NCI-H2227 (cell line): ENCODE measurements around the gene ZNF385C.
A peak's percentile ranks its signal among the peaks of the same experiment; 100 is the strongest.

Experiments used
- DNase-seq: peaks from one replicate; lab custom pipeline; 2025; ENCODE audit not compliant: unreplicated experiment; lab: John Stamatoyannopoulos, UW

Gene ZNF385C

DNA sequence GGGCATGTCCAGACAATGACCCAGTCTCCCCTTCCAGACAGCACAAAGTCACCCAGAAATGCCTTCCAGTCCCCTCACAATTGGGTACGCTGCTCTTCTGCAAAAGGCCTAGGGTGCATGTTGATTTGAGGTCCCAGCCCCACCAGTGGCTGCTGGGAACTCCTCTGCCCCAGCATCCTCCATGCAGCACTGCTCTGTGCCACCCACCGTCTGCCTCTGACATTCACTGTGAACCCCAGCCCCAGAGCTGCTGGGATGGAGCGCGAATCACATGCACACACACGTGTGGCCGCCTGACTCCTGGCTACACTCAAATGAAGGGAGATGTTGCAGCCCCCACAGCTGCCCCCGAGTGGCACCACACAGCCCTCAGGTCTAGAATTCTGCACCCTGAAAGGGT, 46.6 kb downstream of the ZNF385C start:
- DNase-seq, result no peak

DNA sequence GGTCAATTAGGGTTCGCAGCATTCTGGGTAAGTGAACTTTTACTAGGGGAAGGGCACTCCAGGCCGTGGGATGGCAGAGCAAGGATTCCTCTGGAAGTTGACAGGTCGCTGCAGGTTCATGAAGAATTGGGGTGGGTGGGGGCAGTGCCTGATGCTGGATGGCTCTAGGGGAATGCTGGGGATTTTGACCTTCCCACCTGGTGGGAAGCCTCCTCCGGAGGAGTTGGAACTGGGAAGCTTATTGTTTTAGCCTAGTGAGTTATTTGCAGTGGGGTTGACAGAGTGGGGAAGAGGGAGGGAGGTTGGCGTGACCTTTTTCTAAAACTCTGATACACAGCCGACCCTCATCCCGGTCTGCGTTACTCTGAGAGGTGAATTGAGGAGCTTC, 47.3 kb downstream of the ZNF385C start:
- no peak for DNase-seq

DNA sequence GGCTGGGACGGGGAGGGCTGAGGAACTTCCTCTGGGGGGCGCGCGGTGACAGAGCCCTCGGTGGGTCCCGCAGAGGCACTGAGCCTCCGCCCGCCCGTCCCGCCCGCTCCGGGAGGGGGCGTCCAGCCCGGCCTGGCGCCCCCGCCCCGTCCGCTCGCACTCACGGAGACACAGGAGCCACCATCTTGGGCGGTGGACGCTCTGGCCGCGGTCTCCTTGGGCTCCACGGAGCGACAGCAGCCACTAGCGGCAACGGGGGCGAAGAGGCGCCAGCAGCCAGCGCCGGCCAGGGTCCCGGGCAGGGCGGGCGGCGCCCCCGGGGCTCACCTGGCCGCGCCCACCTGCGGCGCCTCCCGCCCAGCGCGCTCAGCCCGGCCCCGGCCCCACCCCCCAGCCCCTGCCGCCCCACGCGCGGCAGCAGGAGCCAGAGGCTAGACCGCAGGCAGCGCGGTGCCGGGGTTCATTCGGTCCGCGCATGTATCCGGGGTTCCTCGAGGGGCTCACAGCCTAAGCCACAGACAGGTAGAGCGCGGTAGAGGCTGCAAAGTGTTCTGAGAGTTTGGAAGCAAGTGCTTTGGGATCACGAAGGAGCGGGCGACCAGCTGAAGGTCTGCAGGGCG, 47.8 kb downstream of the ZNF385C start, which contains the start of gene C17orf113:
Gene C17orf113 (minus strand): TSS at position 209 of the 620 bp plus-strand sequence. CDS start 7,225 bp downstream, outside the sequence.
- DNase-seq, result peak; percentile 79

DNA sequence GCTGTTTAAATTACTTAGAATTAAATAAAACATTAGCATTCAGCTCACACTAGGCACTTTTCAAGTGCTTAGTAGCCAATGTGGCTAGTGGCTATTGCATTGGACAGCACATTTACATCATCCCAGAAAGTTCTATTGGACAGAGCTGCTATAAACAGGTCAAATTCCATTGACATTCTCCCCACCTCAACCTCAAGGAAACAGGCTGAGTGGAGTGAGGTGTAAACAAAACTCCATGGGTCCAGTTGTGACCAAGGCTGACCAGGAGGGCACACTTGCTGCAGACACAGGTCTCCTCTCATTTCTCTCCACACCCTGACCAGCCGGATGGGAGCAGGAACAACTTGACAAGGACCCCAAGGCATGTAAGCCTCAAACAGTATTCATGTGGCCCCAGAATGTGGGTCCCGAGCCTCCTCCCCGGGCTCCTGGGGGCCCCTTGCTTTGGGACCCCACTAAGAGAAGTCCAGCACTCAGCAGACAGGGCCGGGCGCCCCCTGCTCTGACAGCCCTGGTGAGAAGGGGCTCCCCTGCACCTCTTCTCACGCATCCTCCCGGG, 48.4 kb downstream of the ZNF385C start:
- no peak for DNase-seq

DNA sequence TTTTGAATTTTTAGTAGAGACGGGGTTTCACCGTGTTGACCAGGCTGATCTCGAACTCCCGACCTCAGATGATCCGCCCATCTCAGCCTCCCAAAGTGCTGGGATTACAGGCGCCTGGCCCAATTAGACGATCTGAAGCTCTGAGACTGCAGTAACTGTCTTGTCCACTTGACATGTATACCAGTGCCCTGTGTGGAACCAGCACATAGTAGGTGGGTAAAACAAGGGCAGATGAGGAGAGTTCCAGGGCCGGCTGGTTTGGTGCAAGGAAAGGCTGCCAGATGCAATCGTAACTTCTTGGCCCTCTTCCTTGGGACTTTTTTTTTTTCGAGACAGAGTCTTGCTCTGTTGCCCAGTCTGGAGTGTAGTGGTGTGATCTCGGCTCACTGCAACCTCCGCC, 50.9 kb downstream of the ZNF385C start:
- DNase-seq, result no peak

DNA sequence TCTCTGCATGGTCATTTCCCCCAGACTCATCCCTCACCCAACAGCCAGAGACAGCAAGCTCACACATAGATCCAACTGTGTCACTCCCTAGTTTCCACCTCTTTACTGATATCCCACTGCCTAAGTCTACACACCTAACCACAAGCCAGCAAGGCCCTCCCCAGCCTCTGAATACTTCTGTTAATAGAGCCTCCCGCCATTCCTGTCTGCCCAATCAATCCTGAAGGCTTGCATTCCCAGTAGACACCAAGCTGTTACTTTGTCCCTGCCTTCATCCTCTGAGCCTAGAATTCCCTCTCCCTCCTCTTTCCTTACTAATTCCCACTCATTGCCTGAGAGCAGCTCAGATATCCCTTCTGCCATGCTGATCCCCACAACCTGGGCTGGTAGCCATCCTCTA, 52.6 kb downstream of the ZNF385C start:
- DNase-seq, result no peak

DNA sequence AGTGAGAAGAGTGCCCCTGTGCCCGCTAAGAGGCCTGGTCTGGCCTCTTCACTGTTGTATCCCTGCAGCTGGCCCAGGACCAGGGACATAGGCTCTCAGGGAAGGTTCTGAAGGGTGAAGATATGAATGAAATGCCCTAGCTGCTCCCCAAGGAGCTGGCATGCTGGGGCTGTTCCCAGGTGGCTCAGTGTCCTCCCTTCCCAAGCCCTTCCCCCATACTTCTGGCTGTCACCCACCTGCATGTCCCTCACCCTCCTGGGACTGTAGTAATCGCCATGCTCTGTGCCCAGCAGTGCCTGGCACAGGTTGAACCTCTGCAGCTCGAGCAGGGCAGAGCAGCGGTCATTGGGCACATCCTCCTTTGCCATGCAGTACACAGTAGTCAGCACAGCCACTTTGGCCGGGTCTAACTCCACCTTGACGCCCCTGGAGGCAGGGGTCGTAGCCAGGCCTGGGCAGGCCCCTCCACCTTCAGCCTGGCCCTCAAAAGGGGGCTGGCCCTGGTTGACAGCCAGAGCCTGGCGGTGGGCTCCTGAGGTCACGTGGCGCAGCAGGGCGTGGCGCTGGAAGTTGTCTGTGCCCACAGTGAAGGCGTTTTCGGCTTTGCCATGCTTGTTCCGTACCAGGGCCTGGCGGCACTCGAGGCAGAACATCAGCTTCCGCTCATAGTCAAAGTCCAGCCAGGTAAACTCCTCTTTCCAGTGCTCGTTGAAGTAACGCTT, 55.5 kb downstream of the ZNF385C start:
- DNase-seq, result no peak

DNA sequence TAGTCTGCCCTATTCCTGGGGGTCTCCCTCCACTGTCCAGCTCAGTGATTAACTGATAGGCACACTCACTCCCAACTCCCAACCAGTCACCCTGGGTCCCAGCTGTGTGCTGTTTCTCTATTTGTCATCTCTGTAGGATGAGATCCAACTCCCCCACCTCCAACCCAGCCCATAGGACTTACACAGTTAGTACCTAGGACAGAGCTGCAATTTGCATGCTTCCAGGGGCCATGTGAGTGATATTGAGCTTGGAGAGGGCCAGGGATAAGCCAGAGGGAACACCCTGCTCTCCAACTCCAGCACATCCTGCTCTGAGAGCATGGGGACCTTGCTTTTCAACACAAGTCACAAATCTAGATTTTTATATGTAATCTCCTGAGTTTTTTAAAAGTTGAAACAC, 56.7 kb downstream of the ZNF385C start:
- DNase-seq, result no peak

DNA sequence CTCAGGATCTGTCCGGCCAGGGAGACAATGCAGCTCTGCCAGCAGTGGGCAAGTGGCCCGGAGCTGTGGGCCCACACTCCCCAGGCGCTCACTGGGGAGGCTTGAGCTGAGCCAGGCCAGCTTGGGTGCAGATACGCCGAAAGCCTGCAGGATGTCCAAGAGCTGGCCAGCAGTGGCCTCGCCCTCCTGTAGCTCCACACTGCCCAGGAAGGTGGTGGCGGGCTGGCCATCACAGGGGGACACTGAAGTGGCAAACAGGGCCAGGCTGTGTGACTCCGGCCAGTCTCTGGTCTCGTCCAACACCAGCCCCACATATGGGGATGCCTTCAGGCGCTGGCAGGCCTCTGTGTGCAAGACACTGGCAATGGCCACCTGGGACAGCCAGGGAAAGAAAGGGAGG, 57.5 kb downstream of the ZNF385C start:
- no peak for DNase-seq

DNA sequence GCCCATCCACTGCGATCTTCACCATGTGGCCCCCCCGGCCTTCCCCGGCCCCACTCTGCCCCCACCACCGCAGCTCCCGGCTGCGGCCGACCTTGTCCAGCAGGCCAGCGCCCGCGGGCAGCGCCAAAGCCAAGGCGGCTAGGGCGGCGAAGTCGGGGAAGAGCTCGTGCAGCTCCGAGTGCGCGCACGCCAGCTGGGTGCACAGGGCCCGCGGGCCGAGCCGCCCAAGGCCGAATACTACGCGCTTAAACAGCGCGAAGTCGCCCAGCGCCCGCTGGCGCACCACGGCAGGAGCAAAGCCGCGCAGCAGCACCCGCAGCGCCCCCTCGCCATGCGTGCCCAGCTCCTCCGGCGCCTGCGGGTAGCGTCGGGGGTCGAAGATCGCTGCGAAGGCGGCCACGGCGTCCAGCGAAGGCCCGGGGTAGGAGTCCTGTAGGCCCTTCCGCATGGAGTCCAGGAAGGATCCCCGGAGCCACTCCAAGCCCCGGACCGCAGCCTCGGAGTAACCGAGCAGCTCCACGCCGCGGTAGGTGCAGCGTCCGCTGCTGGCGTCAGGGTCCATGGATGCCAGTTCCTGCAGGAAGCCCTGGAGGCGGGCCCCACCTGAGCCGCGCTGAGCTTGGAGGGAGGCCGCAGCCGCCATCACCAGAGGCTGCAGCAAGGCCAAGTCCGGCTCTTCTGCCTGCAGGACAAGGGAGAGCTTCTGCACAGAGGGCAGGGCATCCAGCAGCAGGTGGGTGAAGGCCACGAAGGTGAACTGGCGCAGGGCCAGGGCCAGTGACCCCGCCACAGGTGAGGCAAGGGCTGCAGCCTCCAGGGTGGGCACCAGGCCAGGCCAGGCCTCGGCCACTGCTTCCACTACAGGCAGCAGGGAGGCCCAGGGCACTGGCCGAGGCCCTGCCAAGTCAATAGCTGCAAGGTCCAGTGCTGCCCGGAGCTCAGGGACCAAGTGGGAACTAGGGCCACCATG, 58.2 kb downstream of the ZNF385C start:
- DNase-seq, result no peak

DNA sequence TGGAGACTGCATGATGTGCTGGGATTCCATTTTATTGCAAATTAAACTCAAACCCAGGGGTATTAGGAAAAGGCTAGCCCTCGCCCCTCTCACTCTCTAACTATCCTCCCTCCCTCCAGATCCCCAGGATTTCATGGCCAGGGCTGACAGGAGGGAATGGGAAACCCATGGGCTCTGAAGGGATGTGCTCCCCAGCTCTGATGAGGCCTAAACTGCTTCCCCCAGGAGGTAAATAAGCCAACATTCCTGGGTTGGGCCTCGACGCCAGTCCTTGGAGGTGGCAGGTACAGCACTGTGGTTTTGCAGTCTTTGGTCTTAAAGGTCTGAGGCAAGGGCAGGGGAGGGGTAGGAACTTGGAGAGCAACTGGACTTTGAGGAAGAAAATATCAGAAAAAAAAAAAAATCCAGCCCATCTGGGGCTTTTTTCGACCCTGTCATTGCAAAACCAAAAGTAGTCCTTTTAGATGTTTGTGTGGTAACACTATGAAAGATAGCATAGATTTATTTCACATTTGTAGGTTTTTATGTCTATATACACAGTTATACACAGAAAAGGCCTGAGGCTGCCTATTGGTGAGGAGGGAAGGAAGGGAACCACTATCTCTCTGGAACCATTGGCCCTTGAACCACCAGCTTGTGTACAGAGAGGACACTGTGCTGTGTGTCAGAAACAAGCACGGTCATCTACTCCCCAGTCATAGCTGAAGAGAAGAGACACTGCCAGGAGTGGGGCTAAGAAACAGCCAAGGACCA, 59.9 kb downstream of the ZNF385C start:
- no peak for DNase-seq

DNA sequence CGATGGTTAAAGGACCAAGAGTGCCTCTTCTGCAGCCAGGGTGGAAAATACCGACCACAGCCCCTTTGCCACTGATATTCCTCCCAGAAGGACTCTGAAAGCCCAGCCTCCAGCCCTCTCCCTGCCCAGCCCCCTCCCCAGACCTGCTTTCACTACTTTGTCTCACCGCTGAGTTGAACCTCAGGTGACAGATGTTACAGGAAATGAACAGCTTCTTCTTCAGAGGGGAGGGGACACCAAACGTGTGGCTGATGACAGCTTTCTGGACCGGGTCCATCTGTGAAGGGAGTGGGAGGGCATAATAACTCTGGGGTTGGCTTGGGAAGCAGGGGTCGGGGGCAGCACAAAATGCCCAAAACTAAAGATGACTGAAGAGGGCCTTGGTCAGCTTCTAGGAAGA, 64.2 kb downstream of the ZNF385C start:
- DNase-seq, result no peak

DNA sequence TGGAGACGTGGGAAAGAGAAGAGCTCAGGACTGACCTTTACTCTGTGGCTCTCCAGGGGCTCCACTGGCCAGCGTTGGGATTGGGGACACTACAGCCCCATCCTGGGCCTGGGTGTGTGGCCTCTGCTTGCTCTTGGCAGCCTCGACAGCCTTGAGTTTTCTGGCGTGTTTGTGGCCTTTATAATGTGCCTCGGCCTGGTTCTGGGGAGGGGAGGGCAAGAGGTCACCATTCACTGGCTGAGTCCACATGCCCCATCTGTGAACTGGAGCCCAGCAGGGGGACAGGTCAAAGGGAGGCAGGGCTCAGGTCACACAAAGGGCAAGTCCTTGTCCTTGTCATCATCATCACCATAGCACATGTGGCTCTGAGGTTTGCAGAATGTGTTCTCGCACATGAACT, 66.7 kb downstream of the ZNF385C start:
- DNase-seq, result no peak

DNA sequence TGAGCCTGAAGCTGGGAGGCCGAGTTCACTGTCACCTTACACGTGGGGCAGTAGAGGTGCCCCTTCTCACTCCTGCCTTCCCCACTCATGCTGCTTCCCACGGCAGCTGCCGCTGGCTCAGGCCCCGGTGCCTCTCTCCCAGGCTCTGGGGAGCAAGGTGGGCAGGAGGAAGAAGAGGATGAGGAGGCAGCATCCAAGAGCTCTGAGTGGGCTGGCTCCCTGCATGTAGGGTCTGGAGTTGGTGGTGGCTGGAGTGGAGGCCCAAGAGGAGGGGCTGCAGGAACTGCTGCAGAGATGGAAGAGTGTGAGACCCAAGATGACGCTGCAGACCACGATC, 69.5 kb downstream of the ZNF385C start:
- DNase-seq, result no peak

DNA sequence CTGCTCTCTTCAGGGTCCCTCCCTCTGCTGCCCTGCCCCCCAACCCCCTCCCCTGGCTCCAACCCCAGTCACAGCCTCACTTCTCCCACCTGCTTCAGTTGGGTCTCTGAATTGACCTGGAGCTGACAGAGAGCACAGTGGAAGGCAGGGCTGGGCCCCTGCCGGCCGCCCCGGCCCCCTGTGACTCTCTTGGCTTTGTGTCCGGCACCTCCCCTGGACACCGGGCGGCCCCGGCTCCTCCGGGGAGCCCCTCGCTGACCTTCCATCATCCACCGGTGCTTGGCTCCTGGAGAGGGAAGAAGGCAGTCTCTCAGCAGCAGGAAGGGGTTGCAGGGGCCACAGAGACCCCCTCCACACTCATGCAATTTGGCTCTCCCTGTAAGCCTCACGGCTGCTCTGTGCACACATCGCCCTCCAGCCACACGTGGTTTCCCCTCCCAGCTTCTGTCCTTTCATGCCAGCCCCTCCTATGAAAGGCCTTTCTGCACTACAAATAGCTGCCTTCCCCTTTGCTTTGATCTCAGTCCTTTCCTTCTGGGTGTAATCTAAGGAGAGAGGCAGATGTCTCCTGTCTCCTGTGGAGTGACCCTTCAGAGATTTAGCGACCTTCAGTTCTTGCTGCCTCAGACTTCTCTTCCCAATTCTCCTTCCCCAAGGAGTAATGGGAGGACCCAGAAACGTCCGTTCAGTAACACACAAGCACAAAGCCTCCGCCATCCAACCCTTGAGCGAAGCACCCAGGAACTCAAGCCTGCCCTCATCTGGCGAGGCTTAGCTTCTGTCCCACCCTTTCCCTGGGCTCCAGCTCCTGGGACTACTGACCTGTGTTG, 70.1 kb downstream of the ZNF385C start:
- DNase-seq, result peak; percentile 52

DNA sequence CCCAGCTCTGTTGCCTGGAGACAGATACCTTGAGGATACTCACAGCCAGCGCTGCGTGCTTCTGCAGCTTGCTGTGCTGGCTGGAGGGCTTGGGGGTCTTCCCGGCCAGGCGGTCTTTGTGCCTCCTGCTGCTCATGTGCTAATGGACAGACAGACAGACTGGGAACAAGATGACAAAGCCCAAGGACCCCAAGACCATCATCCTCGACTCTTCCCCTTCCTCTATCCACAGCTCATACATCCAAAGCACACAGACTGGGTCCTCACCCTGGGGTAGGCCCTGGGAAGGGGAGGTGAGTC, 70.7 kb downstream of the ZNF385C start:
- peak; percentile 16 for DNase-seq

DNA sequence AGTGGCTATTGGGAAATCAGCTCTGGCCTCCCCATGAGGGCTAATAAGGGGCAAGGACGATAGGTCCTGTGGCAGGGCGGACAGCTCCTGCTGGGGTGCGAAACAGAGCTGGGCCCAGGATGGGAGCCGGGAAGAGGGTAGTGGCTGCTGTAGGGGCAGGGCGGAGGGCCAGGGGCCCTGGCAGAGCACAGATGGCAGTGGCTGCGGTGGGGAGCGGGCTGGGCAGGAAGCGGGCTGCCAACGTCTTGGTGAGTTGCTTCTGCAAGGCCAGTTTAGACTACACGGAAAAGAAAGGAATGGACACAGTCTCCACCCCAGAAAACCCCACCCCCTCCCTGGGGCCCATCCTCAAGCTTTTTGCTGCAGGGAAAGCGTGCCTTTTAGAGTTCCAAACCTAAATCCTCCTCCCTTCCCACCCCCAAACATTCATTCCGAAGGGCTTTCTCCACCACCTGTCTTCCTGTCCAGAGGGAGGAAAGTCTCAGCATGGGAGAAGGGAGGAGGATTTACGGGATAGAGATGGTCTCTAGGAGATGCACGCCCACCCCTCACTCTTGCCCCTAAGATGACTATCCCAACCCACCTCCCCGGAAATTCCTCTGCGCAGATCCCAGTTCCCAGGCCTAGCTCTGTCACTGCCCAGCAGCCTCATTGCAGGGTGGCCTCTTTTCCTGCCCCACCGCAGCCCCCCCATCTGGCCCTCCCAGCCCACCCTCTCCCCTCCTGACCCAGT, 71.2 kb downstream of the ZNF385C start:
- no peak for DNase-seq

DNA sequence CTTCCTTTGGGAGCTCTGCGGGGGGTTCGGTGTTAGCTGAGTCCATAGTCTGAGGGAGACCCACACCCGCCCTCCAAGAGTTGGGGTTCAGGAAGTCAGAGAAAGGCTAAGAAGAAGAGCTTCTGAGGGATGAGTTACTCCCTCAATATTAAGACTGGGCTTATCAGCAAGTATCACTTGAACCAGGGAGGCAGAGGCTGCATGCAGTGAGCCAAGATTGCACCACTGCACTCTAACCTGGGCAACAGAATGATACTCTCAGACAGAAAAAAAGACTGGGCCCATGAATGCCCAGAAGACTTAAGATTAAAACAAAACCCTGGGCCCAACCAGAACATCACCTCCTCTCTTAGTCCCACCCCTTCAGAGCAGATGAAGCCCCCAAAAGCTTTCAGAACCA, 72.3 kb downstream of the ZNF385C start:
- no peak for DNase-seq

DNA sequence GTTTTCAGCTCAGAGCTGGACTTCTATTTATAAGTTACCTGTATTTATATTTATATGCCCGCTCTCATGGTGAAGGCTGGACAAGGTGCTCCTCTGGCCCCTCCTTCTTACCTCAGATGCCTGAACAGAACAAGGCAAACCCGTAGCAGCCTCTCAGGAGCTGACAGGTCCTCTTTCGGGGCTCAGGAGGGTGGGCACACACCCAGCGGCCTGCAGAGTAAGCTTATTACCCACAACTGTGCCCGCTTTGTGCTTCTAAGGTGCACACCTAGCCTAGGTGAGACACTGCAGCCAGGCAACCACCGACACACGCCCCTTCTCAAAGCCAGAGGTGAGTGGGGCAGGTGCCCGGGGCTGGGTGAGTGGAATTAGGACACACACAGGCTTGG, 73.1 kb downstream of the ZNF385C start:
- no peak for DNase-seq
